GM23338 (cell line): ENCODE measurements around the gene SRPK2. TPM values are rescaled to one million over a fixed set of nuclear protein-coding genes. Genes with fewer than 3 reads are reported as not detected.

Experiments used
- ATAC-seq: fragments of 200-7000 bp; cut with Tn5 transposase; 3 replicates; pipeline ENCODE4 v1.9.1; 2020
- DNase-seq: peaks from one replicate; pipeline ENCODE4 v3.0.0-alpha.2; 2015; ENCODE audit warnings: low spot score
- H2AFZ ChIP-seq: fragments of 200-600 bp; sonication (generic); 2 replicates; pipeline ENCODE4 v1.8.0; 2016; ENCODE audit warnings: antibody characterized with exemption, mild to moderate bottlenecking, moderate library complexity
- H3F3A ChIP-seq: fragments of 200-600 bp; sonication (generic); replicated peaks from 2 replicates; pipeline ENCODE4 v1.8.0; 2017; ENCODE audit warnings: antibody characterized with exemption, mixed run types, low read depth
- H3K27ac ChIP-seq: fragments of 200-600 bp; sonication (generic); 2 replicates; pipeline ENCODE4 v1.6.1; 2016; ENCODE audit warnings: low read depth
- H3K27me3 ChIP-seq: fragments of 200-600 bp; sonication (generic); 2 replicates; pipeline ENCODE4 v1.8.0; 2016; ENCODE audit warnings: mild to moderate bottlenecking, mixed run types, moderate library complexity; ENCODE audit not compliant: insufficient read depth
- H3K36me3 ChIP-seq: fragments of 200-600 bp; sonication (generic); 2 replicates; pipeline ENCODE4 v1.8.0; 2016; ENCODE audit warnings: mild to moderate bottlenecking; ENCODE audit not compliant: insufficient read depth
- H3K4me1 ChIP-seq: fragments of 200-600 bp; sonication (generic); 2 replicates; pipeline ENCODE4 v1.8.0; 2016; ENCODE audit warnings: mild to moderate bottlenecking, moderate library complexity; ENCODE audit not compliant: insufficient read depth
- H3K4me2 ChIP-seq: fragments of 200-600 bp; sonication (generic); 2 replicates; pipeline ENCODE4 v1.7.1; 2017; ENCODE audit warnings: mixed run types
- H3K4me3 ChIP-seq: fragments of 200-600 bp; sonication (generic); 2 replicates; pipeline ENCODE4 v1.6.1; 2016; ENCODE audit warnings: mixed run types
- H3K79me2 ChIP-seq: fragments of 200-600 bp; sonication (generic); replicated peaks from 2 replicates; pipeline ENCODE4 v1.8.0; 2017; ENCODE audit warnings: mild to moderate bottlenecking; ENCODE audit not compliant: insufficient read depth
- H3K9me2 ChIP-seq: fragments of 200-600 bp; sonication (generic); 2 replicates; pipeline ENCODE4 v1.8.0; 2017; ENCODE audit not compliant: insufficient read depth
- H4K20me1 ChIP-seq: fragments of 200-600 bp; sonication (generic); replicated peaks from 2 replicates; pipeline ENCODE4 v1.8.0; 2017; ENCODE audit warnings: mild to moderate bottlenecking; ENCODE audit not compliant: insufficient read depth
- H3K27ac Mint-ChIP-seq: 2 replicates; pipeline ENCODE4 v1.8.0; 2020; ENCODE audit warnings: inconsistent platforms, mild to moderate bottlenecking, moderate library complexity, mixed read lengths
- H3K27me3 Mint-ChIP-seq: 3 replicates; pipeline ENCODE4 v1.8.0; 2022; ENCODE audit warnings: low read depth, mild to moderate bottlenecking, moderate library complexity, mixed read lengths, inconsistent platforms; ENCODE audit not compliant: insufficient read depth, poor library complexity
- H3K36me3 Mint-ChIP-seq: 3 replicates; pipeline ENCODE4 v1.8.0; 2021; ENCODE audit warnings: low read depth, mild to moderate bottlenecking, inconsistent platforms, moderate library complexity, mixed read lengths
- H3K4me1 Mint-ChIP-seq: 3 replicates; pipeline ENCODE4 v1.8.0; 2020; ENCODE audit warnings: mild to moderate bottlenecking, inconsistent platforms, mixed read lengths
- H3K4me3 Mint-ChIP-seq: 3 replicates; pipeline ENCODE4 v1.8.0; 2021; ENCODE audit warnings: moderate library complexity, mild to moderate bottlenecking, inconsistent platforms, mixed read lengths
- H3K9me3 Mint-ChIP-seq: 3 replicates; pipeline ENCODE4 v1.8.0; 2020; ENCODE audit warnings: moderate library complexity, mild to moderate bottlenecking, inconsistent platforms, mixed read lengths
- CREB1 ChIP-seq: fragments of 250-450 bp; sonication (Bioruptor Pico); IDR thresholded peaks from 2 replicates; pipeline ENCODE4 v1.5.0; 2020; ENCODE audit warnings: low read depth, mild to moderate bottlenecking, moderate library complexity
- CTCF ChIP-seq, 2 experiments: fragments of 200-600 bp in 1 of 2; sonication (generic) in 1 of 2; conservative IDR thresholded peaks; 2 replicates each; pipeline versions ENCODE4 v1.5.1 to v1.6.1; 2016 to 2017; ENCODE audit warnings: antibody characterized with exemption in 2 of 2, low read depth in 2 of 2, mild to moderate bottlenecking in 2 of 2, moderate library complexity in 1 of 2
- ETS1 ChIP-seq: IDR thresholded peaks from 2 replicates; pipeline ENCODE4 v1.6.1; 2016; ENCODE audit warnings: antibody characterized with exemption
- EZH2 ChIP-seq: fragments of 200-600 bp; sonication (generic); IDR thresholded peaks from one replicate; pipeline ENCODE4 v1.8.0; 2017; ENCODE audit warnings: antibody characterized with exemption, mild to moderate bottlenecking, low read depth; ENCODE audit not compliant: unreplicated experiment
- EZH2phosphoT487 ChIP-seq: fragments of 200-600 bp; sonication (generic); IDR thresholded peaks from one replicate; pipeline ENCODE4 v1.8.1; 2018; ENCODE audit warnings: antibody characterized with exemption; ENCODE audit not compliant: unreplicated experiment
- JUNB ChIP-seq: IDR thresholded peaks from one replicate; pipeline ENCODE4 v1.6.1; 2016; ENCODE audit warnings: antibody characterized with exemption; ENCODE audit not compliant: unreplicated experiment
- NANOG ChIP-seq: IDR thresholded peaks from 2 replicates; pipeline ENCODE4 v1.6.1; 2016; ENCODE audit warnings: antibody characterized with exemption, borderline replicate concordance
- POLR2AphosphoS5 ChIP-seq: IDR thresholded peaks from 2 replicates; pipeline ENCODE4 v1.6.1; 2016; ENCODE audit warnings: antibody characterized with exemption, low read depth
- REST ChIP-seq: IDR thresholded peaks from one replicate; pipeline ENCODE4 v1.6.1; 2018; ENCODE audit warnings: antibody characterized with exemption; ENCODE audit not compliant: unreplicated experiment
- ZNF114 ChIP-seq: fragments of 250-450 bp; sonication (Bioruptor Pico); IDR thresholded peaks from 2 replicates; pipeline ENCODE4 v1.5.0; 2020; ENCODE audit warnings: mild to moderate bottlenecking, moderate library complexity
- ZNF331 ChIP-seq: fragments of 250-450 bp; sonication (Bioruptor Pico); IDR thresholded peaks from 2 replicates; pipeline ENCODE4 v1.5.0; 2020; ENCODE audit warnings: low read depth, mild to moderate bottlenecking, moderate library complexity
- ZNF462 ChIP-seq: fragments of 250-450 bp; sonication (Bioruptor Pico); IDR thresholded peaks from 2 replicates; pipeline ENCODE4 v1.5.0; 2020; ENCODE audit warnings: mild to moderate bottlenecking, moderate library complexity
- polyA plus RNA-seq: library from polyadenylated mRNA; unstranded; fragments of >200 nt; fragmentation: Nextera tagmentation; extraction: Ambion mirVana; gene quantifications from 2 replicates; pipeline ENCODE4 v1.2.1, GENCODE V29; 2016
- total RNA-seq: library from RNA; depleted of rRNA; stranded (reverse); fragments of >200 nt; shearing (Covaris generic); gene quantifications from 2 replicates; pipeline ENCODE4 v1.2.3, GENCODE V29; 2014

The SRPK2 gene
- total and polyA plus RNA-seq, 2 experiments from 2014 or later, result 66.3 to 91.5 TPM

- TF ChIP-seq REST, result no peak
- TF ChIP-seq ZNF114, result no peak
- TF ChIP-seq CREB1, result no peak
These were observed 22.9 kb downstream of the SRPK2 start (continued) for GRCh38 chr7:105365541-105366534.

- Histone ChIP-seq H3K79me2 (peaks cover 100% of the 10 kb centered on the region), H3K36me3 (no peaks in the 10 kb centered on the region), H2AFZ (no peak overlapping the region), H4K20me1 (peaks cover 45% of the 10 kb centered on the region), H3K27ac (peak overlapping the region; percentile 88), H3K4me3 (no peak overlapping the region), H3K27me3 (no peaks in the 10 kb centered on the region), H3K4me2 (peak overlapping the region; percentile 28; the same call in 1 of the 2 replicates), H3K4me1 (peaks cover 15% of the 10 kb centered on the region), H3F3A (no peaks in the 10 kb centered on the region), H3K9me2 (no peaks in the 10 kb centered on the region; the same call in 1 of the 2 replicates)
- peaks cover 41% of the 10 kb centered on the region for H3K36me3 Mint-ChIP-seq
- no peak overlapping the region for H3K4me3 Mint-ChIP-seq
- no peak overlapping the region for H3K27ac Mint-ChIP-seq
- ATAC-seq (no peak), DNase-seq (peak; percentile 28)
- peaks cover 16% of the 10 kb centered on the region for H3K4me1 Mint-ChIP-seq
- H3K9me3 Mint-ChIP-seq, result peaks cover 27% of the 10 kb centered on the region
- no peaks in the 10 kb centered on the region for H3K27me3 Mint-ChIP-seq
- no peak for TF ChIP-seq ETS1
- no peak for TF ChIP-seq POLR2AphosphoS5
- TF ChIP-seq NANOG, result no peak
- TF ChIP-seq CTCF (conservative IDR thresholded peaks at IDR 0.05; ENCODE audit: low read depth in 2 of 2), result no peak
- no peak for TF ChIP-seq ZNF331 (CRISPR knock-in tag)
- TF ChIP-seq ZNF462 (CRISPR knock-in tag), result no peak
- TF ChIP-seq EZH2, result no peak
- TF ChIP-seq JUNB, result no peak
- TF ChIP-seq EZH2phosphoT487, result no peak
These were observed 24.0 kb downstream of the SRPK2 start for GRCh38 chr7:105364684-105365083.
